ENCODE results near the gene KRT33A.

DNA sequence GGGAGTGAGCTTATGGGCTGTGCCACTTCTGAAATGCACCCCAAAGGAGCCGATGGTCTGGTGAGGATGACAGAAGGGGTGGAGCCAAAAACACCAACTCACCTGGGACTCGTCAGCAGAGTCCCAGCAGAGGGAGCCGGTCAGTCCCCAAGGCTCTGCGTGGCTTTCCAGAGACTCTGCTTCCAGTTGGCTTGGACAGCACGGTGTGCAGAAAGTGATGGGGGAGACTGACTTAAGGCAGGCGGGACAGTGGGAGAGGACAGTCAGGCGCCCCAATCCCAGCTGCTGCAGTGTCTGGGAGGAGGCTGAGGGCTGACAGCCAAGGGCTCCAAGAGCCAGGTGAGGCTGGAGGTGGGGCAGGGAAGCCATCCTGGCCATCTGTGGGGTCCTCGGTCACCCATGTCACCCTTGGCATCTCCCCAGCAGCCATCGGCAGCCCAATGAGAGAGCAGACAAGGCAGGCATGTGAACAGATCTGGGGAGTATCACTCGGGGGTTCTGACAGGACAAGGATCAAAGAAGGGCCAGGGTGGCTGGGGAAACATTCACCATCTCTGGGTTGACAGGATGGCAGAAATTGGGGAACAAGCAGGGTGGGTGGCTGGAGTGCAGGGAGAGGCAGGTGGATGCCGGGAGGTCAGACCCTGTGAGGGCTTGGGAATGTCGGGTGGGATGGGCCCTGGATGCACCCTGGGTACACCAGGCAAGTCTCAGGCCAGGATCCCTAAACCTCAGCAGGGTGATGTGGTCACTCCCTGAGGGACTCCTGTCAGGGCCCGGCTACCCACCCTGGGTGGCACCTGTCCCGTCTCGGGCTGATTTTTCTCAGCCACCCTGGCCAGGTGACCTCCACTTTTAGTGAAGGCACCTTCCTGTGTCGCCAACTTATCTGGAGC, 26.2 kb downstream of the KRT33A start:
- TF ChIP-seq, protein P1, sequence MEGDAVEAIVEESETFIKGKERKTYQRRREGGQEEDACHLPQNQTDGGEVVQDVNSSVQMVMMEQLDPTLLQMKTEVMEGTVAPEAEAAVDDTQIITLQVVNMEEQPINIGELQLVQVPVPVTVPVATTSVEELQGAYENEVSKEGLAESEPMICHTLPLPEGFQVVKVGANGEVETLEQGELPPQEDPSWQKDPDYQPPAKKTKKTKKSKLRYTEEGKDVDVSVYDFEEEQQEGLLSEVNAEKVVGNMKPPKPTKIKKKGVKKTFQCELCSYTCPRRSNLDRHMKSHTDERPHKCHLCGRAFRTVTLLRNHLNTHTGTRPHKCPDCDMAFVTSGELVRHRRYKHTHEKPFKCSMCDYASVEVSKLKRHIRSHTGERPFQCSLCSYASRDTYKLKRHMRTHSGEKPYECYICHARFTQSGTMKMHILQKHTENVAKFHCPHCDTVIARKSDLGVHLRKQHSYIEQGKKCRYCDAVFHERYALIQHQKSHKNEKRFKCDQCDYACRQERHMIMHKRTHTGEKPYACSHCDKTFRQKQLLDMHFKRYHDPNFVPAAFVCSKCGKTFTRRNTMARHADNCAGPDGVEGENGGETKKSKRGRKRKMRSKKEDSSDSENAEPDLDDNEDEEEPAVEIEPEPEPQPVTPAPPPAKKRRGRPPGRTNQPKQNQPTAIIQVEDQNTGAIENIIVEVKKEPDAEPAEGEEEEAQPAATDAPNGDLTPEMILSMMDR (conservative IDR thresholded peaks at IDR 0.05): peak; percentile 58
- TF ChIP-seq EZH2 (IDR thresholded peaks at IDR 0.05; ENCODE audit: low read depth): no peak

Data from PC-9 (cell line).